Panc1 (cell line): ENCODE results near the gene TMTC2. TPM values are rescaled to one million over a fixed set of nuclear protein-coding genes. Genes with fewer than 3 reads are reported as not detected.

Source experiments
- ATAC-seq: fragments of 200-7000 bp; cut with Tn5 transposase; 2 replicates; pipeline ENCODE4 v1.9.1; 2020; ENCODE audit warnings: mild to moderate bottlenecking, moderate library complexity
- BruUV-seq: library from RNA; stranded (reverse); fragments of 400-500 nt; replicated peaks from 2 replicates; lab custom pipeline; 2021; lab: Mats Ljungman, UMichigan
- CTCF ChIA-PET: fragments of 300-600 bp; sonication (Branson Sonifier 250); formaldehyde crosslinking; loops from one replicate; lab custom pipeline; 2022; ENCODE audit warnings: antibody characterized with exemption; lab: Charles Lee
- POLR2A ChIA-PET: fragments of 300-600 bp; sonication (Branson Sonifier 250); formaldehyde crosslinking; loops from one replicate; lab custom pipeline; 2022; ENCODE audit warnings: antibody characterized with exemption; lab: Charles Lee
- DNase-seq: peaks from one replicate; pipeline ENCODE4 v3.0.0-alpha.2; 2010; ENCODE audit warnings: low read depth, low spot score
- H3K27ac ChIP-seq: 2 replicates; pipeline ENCODE4 v1.5.1; 2011; ENCODE audit warnings: mild to moderate bottlenecking, low read length, inconsistent platforms
- H3K27me3 ChIP-seq: fragments of 200-500 bp; sonication (Bioruptor generic); 2 replicates; pipeline ENCODE4 v1.6.0; 2014; ENCODE audit warnings: low read length, inconsistent platforms; ENCODE audit not compliant: control insufficient read depth, insufficient read depth
- H3K36me3 ChIP-seq: fragments of 200-500 bp; sonication (Bioruptor generic); 2 replicates; pipeline ENCODE4 v1.5.1; 2014; ENCODE audit warnings: inconsistent platforms, mild to moderate bottlenecking, low read length, moderate library complexity; ENCODE audit not compliant: control insufficient read depth, insufficient read depth
- H3K4me1 ChIP-seq: 2 replicates; pipeline ENCODE4 v1.5.1; 2011; ENCODE audit warnings: inconsistent platforms, mild to moderate bottlenecking, low read length, moderate library complexity; ENCODE audit not compliant: control insufficient read depth, insufficient read depth
- H3K4me3 ChIP-seq, 2 experiments: 2 replicates each; pipeline ENCODE4 v1.5.1; 2011 to 2012; ENCODE audit warnings: low read depth in 2 of 2, low read length in 2 of 2, mild to moderate bottlenecking in 2 of 2, inconsistent platforms in 1 of 2, moderate library complexity in 1 of 2
- H3K9me3 ChIP-seq: fragments of 200-500 bp; sonication (Bioruptor generic); 2 replicates; pipeline ENCODE4 v1.5.1; 2014; ENCODE audit warnings: low read depth, mild to moderate bottlenecking, inconsistent platforms, low read length, moderate library complexity; ENCODE audit not compliant: control insufficient read depth, insufficient read depth
- POLR2AphosphoS5 ChIP-seq: IDR thresholded peaks from 2 replicates; pipeline ENCODE4 v1.6.1; 2012; ENCODE audit warnings: mild to moderate bottlenecking, low read depth, low read length, moderate library complexity
- REST ChIP-seq, 2 experiments: IDR thresholded peaks; 2 replicates each; pipeline ENCODE4 v1.6.1; 2011 to 2012; ENCODE audit warnings: low read depth in 2 of 2, control low read depth in 1 of 2, low read length in 1 of 2, mild to moderate bottlenecking in 1 of 2, moderate library complexity in 1 of 2; ENCODE audit not compliant: insufficient read depth in 1 of 2
- SIN3A ChIP-seq: IDR thresholded peaks from 2 replicates; pipeline ENCODE4 v1.6.1; 2012; ENCODE audit warnings: low read depth, mild to moderate bottlenecking, low read length, moderate library complexity, borderline replicate concordance; ENCODE audit not compliant: insufficient read depth
- TCF7L2 ChIP-seq: IDR thresholded peaks from 2 replicates; pipeline ENCODE4 v1.6.1; 2011; ENCODE audit warnings: mild to moderate bottlenecking, low read depth, low read length, inconsistent platforms
- in situ Hi-C: cut with HindIII; loops from 2 replicates; pipeline ENCODE4 v1.10.0; 2016; ENCODE audit warnings: low sequenced_read_pairs, low pct_unique_long_range_greater_than_20kb
- intact Hi-C: fragments of 100-400 bp; cut with micrococcal nuclease; formaldehyde crosslinking; loops from one replicate; pipeline ENCODE4 v1.10.0; 2022; ENCODE audit not compliant: unreplicated experiment
- total RNA-seq: library from RNA; stranded (reverse); gene quantifications from one replicate; pipeline ENCODE4 v1.2.1, GENCODE V29; 2021; ENCODE audit not compliant: unreplicated experiment
- TF ChIP-seq, protein P1 (sequence below): fragments of 450-650 bp; IDR thresholded peaks from 2 replicates; pipeline ENCODE4 v1.5.1; 2017; ENCODE audit warnings: mild to moderate bottlenecking

TMTC2 gene
- total RNA-seq, 1 experiment from 2014 or later = 5.7 TPM

DNA sequence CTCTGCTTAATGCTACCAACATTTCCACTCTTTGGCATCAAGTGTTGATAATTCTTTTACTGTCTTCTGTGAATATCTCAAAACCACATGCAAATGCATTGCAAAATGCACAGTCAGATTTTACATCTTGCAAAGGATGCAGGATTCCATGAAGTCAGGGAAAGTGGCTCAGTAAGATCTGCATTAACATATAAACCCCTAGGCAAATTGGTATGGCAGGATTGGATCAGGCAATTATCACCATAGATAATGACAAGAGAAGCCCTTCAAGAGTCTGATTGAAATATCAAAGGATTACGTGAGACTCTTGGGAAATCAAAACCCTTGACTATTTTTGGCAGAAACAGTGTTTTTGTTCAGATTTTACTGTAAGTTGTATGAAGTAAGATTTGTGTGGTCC, 71.0 kb downstream of the TMTC2 start:
- no peak overlapping the region for H3K27ac ChIP-seq
- BruUV-seq = no TSS peak
- ChIA-PET POLR2A (no interaction called here), CTCF (no interaction called here)
- no peak overlapping the region for H3K4me3 ChIP-seq
- TF ChIP-seq POLR2AphosphoS5 = no peak
- TF ChIP-seq SIN3A = no peak
- no peak for TF ChIP-seq TCF7L2
- TF ChIP-seq, protein P1, sequence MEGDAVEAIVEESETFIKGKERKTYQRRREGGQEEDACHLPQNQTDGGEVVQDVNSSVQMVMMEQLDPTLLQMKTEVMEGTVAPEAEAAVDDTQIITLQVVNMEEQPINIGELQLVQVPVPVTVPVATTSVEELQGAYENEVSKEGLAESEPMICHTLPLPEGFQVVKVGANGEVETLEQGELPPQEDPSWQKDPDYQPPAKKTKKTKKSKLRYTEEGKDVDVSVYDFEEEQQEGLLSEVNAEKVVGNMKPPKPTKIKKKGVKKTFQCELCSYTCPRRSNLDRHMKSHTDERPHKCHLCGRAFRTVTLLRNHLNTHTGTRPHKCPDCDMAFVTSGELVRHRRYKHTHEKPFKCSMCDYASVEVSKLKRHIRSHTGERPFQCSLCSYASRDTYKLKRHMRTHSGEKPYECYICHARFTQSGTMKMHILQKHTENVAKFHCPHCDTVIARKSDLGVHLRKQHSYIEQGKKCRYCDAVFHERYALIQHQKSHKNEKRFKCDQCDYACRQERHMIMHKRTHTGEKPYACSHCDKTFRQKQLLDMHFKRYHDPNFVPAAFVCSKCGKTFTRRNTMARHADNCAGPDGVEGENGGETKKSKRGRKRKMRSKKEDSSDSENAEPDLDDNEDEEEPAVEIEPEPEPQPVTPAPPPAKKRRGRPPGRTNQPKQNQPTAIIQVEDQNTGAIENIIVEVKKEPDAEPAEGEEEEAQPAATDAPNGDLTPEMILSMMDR = no peak
- TF ChIP-seq REST (IDR thresholded peaks at IDR 0.05; ENCODE audit: insufficient read depth in 1 of 2, low read depth in 2 of 2, low read length in 1 of 2) = no peak
- in situ Hi-C loops = no loop called here
- DNase-seq (no peak), ATAC-seq (no peak)
- intact Hi-C loops = no loop called here
- H3K27me3 ChIP-seq = no peaks in the 10 kb centered on the region
- no peaks in the 10 kb centered on the region for H3K4me1 ChIP-seq
- H3K9me3 ChIP-seq = no peaks in the 10 kb centered on the region
- no peaks in the 10 kb centered on the region for H3K36me3 ChIP-seq

DNA sequence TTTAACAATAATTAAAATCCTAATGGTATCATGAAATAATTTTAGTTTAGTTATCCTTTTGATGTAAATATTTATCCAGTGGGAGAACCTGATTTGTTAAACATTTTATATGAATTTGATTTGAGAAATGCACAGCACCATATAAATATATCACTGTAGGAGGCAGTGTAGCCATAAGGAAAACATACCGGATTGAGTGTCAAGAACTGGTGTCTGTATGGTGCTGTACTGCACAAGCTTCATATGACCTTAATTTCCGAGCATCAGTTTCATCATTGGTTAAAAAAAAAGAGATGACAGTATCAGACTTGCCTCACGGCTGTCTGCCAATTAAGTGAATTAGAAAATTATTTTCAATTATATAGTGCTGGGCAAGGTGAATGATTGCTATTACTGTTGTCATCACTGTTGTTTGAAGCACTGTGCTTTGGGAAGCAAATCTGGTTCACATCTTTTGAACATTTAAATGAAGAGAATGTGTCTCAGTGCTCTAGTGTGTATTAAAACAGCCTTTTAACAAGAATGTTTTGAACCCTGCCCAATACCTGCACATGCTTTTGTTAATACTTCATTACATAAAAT, 72.1 kb downstream of the TMTC2 start:
- ChIA-PET CTCF (interaction anchor here (0.5 kb wide), 1 partner anchor 9 kb away, joined by 4 read pairs; no protein-coding TSS in a partner anchor), POLR2A (no interaction called here)
- intact Hi-C loops (no loop called here), in situ Hi-C loops (no loop called here)
- Histone ChIP-seq H3K4me3 (no peak overlapping the region), H3K4me1 (no peaks in the 10 kb centered on the region), H3K27me3 (no peaks in the 10 kb centered on the region), H3K9me3 (no peaks in the 10 kb centered on the region), H3K36me3 (no peaks in the 10 kb centered on the region), H3K27ac (no peak overlapping the region)
- no TSS peak for BruUV-seq
- no peak for DNase-seq
- TF ChIP-seq SIN3A = no peak
- TF ChIP-seq REST (IDR thresholded peaks at IDR 0.05; ENCODE audit: insufficient read depth in 1 of 2, low read depth in 2 of 2, low read length in 1 of 2) = no peak
- TF ChIP-seq, protein P1 = no peak
- TF ChIP-seq POLR2AphosphoS5 = no peak
- no peak for TF ChIP-seq TCF7L2
- no peak for ATAC-seq
